NB4 (cell line): Measurements from ENCODE around the gene VIL1.

Experiments
- CTCF ChIP-seq: IDR thresholded peaks from one replicate; pipeline ENCODE4 v1.5.1; 2012; ENCODE audit warnings: low read depth, low read length
- MAX ChIP-seq: IDR thresholded peaks from 2 replicates; pipeline ENCODE4 v1.6.1; 2011; ENCODE audit warnings: low read depth, low read length
- MYC ChIP-seq: IDR thresholded peaks from 2 replicates; pipeline ENCODE4 v1.6.1; 2011; ENCODE audit warnings: low read depth, low read length
- POLR2A ChIP-seq: IDR thresholded peaks from 2 replicates; pipeline ENCODE4 v1.6.1; 2011; ENCODE audit warnings: mild to moderate bottlenecking; ENCODE audit not compliant: insufficient read length; ENCODE audit errors: extremely low read depth

- TF ChIP-seq POLR2A (no peak), CTCF (no peak), MAX (no peak), MYC (no peak)
These were observed 24.4 kb upstream of the VIL1 start for GRCh38 chr2:218394298-218395089.
